ENCODE measurements around the gene CARD11.

Gene CARD11

GRCh38 chr7:2943851-2944601, 99.6 kb downstream of the CARD11 start:
- no peaks in the 10 kb centered on the region for H3K36me3 ChIP-seq (ENCODE audit: insufficient read depth)

GRCh38 chr7:2941216-2941859, 102.3 kb downstream of the CARD11 start:
- H3K79me2 ChIP-seq (ENCODE audit: insufficient read depth, low read depth) = no peaks in the 10 kb centered on the region
- H3K36me3 ChIP-seq (ENCODE audit: insufficient read depth) = no peaks in the 10 kb centered on the region
- no peaks in the 10 kb centered on the region for H4K20me1 ChIP-seq (ENCODE audit: insufficient read depth)
- H3K9ac ChIP-seq = no peak overlapping the region
- no peak overlapping the region for H3K4me3 ChIP-seq (IDR thresholded peaks at IDR 0.05; ENCODE audit: insufficient read depth, low read depth, low read length)
- TF ChIP-seq CTCF (conservative IDR thresholded peaks at IDR 0.05; ENCODE audit: low read depth, low read length) = no peak
- H3K27ac ChIP-seq = no peak overlapping the region
- H3K27me3 ChIP-seq (ENCODE audit: insufficient read depth, low read depth) = no peaks in the 10 kb centered on the region
- no peaks in the 10 kb centered on the region for H3K4me1 ChIP-seq (ENCODE audit: low read depth, poor library complexity, severe bottlenecking)
- no peak overlapping the region for H2AFZ ChIP-seq (ENCODE audit: low read depth)
- H3K4me2 ChIP-seq = no peak overlapping the region

More at GRCh38 chr7:2943851-2944601, 99.6 kb downstream of the CARD11 start:
- no peaks in the 10 kb centered on the region for H3K27me3 ChIP-seq (ENCODE audit: insufficient read depth, low read depth)
- TF ChIP-seq CTCF (conservative IDR thresholded peaks at IDR 0.05; ENCODE audit: low read depth, low read length) = no peak
- no peak overlapping the region for H3K9ac ChIP-seq
- H3K4me3 ChIP-seq (IDR thresholded peaks at IDR 0.05; ENCODE audit: insufficient read depth, low read depth, low read length) = no peak overlapping the region
- no peaks in the 10 kb centered on the region for H3K4me1 ChIP-seq (ENCODE audit: low read depth, poor library complexity, severe bottlenecking)
- H4K20me1 ChIP-seq (ENCODE audit: insufficient read depth) = no peaks in the 10 kb centered on the region
- H3K4me2 ChIP-seq = no peak overlapping the region
- H3K27ac ChIP-seq = no peak overlapping the region
- no peaks in the 10 kb centered on the region for H3K79me2 ChIP-seq (ENCODE audit: insufficient read depth, low read depth)
- H2AFZ ChIP-seq (ENCODE audit: low read depth) = no peak overlapping the region

- Histone ChIP-seq H3K4me2 (no peak overlapping the region), H3K27ac (no peak overlapping the region)
Observed at GRCh38 chr7:2940466-2940865, 103.2 kb downstream of the CARD11 start.

DNA sequence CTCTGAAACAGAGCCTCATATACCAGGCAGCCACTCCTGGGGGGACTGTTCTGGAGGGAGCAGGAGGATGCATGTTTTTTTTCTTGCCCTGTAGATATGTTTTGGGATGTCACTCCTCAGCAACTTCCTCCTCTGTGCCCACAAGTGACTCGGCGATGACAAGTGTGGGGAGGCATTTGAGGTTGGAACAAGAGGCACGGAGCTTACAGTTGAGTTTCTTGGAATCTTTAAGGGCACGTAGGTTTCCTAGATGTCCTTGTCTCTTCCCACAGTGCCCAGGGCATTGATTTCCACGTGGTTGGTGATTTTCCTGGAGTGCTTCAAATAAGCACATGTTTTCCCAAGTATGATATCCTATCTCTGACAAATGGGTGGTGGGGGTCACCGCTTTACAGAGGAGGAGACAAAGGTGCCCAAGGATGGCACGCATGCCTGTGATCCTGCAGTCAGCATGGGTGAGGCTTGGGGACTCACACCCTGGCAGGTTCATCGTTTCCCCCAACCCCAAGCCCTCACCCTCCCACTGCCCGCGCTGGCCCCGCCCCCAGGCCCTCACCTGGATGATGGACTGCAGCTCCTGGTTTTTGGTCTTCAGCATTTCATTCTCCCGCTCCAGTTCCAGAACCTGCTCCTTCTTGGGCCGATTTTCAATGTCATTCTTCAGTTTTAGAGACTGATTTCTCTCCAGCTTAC, 104.3 kb downstream of the CARD11 start:
- Histone ChIP-seq H3K27ac (no peak overlapping the region), H3K4me3 (IDR thresholded peaks at IDR 0.05; ENCODE audit: insufficient read depth, low read depth, low read length) (no peak overlapping the region), H4K20me1 (ENCODE audit: insufficient read depth) (no peaks in the 10 kb centered on the region), H3K36me3 (ENCODE audit: insufficient read depth) (no peaks in the 10 kb centered on the region), H2AFZ (ENCODE audit: low read depth) (no peak overlapping the region), H3K9ac (no peak overlapping the region), H3K4me2 (no peak overlapping the region), H3K27me3 (ENCODE audit: insufficient read depth, low read depth) (no peaks in the 10 kb centered on the region), H3K4me1 (ENCODE audit: low read depth, poor library complexity, severe bottlenecking) (no peaks in the 10 kb centered on the region), H3K79me2 (ENCODE audit: insufficient read depth, low read depth) (no peaks in the 10 kb centered on the region)
- TF ChIP-seq CTCF (conservative IDR thresholded peaks at IDR 0.05; ENCODE audit: low read depth, low read length) = no peak

More at GRCh38 chr7:2940466-2940865, 103.2 kb downstream of the CARD11 start:
- Histone ChIP-seq H3K9ac (no peak overlapping the region), H3K36me3 (ENCODE audit: insufficient read depth) (no peaks in the 10 kb centered on the region), H4K20me1 (ENCODE audit: insufficient read depth) (no peaks in the 10 kb centered on the region), H2AFZ (ENCODE audit: low read depth) (no peak overlapping the region), H3K4me3 (IDR thresholded peaks at IDR 0.05; ENCODE audit: insufficient read depth, low read depth, low read length) (no peak overlapping the region), H3K27me3 (ENCODE audit: insufficient read depth, low read depth) (no peaks in the 10 kb centered on the region), H3K4me1 (ENCODE audit: low read depth, poor library complexity, severe bottlenecking) (no peaks in the 10 kb centered on the region), H3K79me2 (ENCODE audit: insufficient read depth, low read depth) (no peaks in the 10 kb centered on the region)
- no peak for TF ChIP-seq CTCF (conservative IDR thresholded peaks at IDR 0.05; ENCODE audit: low read depth, low read length)

Measured in KMS-11 (cell line).